ENCODE results near the gene GNAQ.

DNA sequence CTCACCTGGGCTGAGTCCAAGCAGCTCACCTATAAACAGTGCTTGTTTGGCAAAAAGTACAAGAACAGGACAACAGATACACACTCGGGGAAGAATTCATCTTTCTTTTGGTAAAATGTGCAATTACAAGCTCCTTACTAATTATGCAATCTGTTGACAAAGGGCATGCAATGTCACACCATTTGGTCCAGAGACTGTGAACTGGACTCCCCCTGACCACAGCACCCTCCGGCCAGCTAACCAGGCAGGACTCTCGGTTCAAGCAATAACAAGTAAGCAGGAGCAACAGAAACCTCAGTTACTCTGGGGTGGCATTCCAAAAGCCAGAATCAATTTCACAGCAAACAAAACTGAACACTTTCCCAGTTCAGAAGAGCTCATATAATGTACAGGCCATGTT is 113.8 kb downstream of the GNAQ start:
- TF ChIP-seq, protein P1, sequence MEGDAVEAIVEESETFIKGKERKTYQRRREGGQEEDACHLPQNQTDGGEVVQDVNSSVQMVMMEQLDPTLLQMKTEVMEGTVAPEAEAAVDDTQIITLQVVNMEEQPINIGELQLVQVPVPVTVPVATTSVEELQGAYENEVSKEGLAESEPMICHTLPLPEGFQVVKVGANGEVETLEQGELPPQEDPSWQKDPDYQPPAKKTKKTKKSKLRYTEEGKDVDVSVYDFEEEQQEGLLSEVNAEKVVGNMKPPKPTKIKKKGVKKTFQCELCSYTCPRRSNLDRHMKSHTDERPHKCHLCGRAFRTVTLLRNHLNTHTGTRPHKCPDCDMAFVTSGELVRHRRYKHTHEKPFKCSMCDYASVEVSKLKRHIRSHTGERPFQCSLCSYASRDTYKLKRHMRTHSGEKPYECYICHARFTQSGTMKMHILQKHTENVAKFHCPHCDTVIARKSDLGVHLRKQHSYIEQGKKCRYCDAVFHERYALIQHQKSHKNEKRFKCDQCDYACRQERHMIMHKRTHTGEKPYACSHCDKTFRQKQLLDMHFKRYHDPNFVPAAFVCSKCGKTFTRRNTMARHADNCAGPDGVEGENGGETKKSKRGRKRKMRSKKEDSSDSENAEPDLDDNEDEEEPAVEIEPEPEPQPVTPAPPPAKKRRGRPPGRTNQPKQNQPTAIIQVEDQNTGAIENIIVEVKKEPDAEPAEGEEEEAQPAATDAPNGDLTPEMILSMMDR (IDR thresholded peaks at IDR 0.05): no peak
- TF ChIP-seq POLR2A (IDR thresholded peaks at IDR 0.05): no peak
